Mucosa of stomach (tissue), 1 donor: ENCODE results near the gene FAM20A.
"Not testable (repeated sequence)": the region's sequence is repeated elsewhere in the genome, so short reads cannot be mapped to it uniquely, and the experiment has no call there.

Experiments
- H3K27me3 ChIP-seq: one replicate; pipeline ENCODE4 v1.7.0; 2013; ENCODE audit warnings: mild to moderate bottlenecking, low read length; ENCODE audit not compliant: control insufficient read depth, insufficient read depth
- H3K36me3 ChIP-seq: one replicate; pipeline ENCODE4 v1.7.0; 2013; ENCODE audit warnings: low read length; ENCODE audit not compliant: control insufficient read depth, insufficient read depth
- H3K4me1 ChIP-seq: one replicate; pipeline ENCODE4 v1.7.0; 2013; ENCODE audit warnings: mild to moderate bottlenecking, low read length; ENCODE audit not compliant: control insufficient read depth, insufficient read depth
- H3K4me3 ChIP-seq: one replicate; pipeline ENCODE4 v1.7.0; 2013; ENCODE audit warnings: low read length
- H3K9ac ChIP-seq: one replicate; pipeline ENCODE4 v1.7.0; 2013; ENCODE audit warnings: mild to moderate bottlenecking, low read length, moderate library complexity
- H3K9me3 ChIP-seq: one replicate; pipeline ENCODE4 v1.7.0; 2013; ENCODE audit warnings: mild to moderate bottlenecking, low read length, moderate library complexity; ENCODE audit not compliant: control insufficient read depth
- donor health status: Pancreatic carcinoma.

FAM20A gene

DNA sequence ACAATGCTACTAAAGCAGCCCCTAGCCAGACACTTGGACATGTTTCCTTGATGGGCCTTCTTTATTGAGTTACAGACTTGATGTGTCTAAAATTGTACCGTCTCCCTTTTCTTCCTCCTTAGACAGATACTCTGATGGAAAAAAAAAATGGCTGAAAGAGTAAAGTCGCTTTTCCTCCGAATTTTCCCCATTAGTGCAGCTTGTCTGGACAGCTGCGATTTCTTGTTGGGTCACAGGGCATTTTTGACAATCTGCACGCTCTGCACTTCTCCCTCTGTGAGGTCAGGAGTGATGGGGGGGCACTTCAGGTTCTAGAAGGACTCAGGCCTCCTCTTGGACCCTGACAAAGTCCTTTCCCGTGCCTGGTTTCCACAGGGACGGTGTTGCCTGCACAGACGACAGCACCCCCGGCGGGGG lies 89.9 kb downstream of the FAM20A start:
- Histone ChIP-seq H3K4me3 (peak overlapping the region; percentile 98), H3K27me3 (no peaks in the 10 kb centered on the region), H3K9me3 (no peaks in the 10 kb centered on the region), H3K9ac (peak overlapping the region; percentile 99), H3K4me1 (peaks cover 15% of the 10 kb centered on the region), H3K36me3 (no peaks in the 10 kb centered on the region)

DNA sequence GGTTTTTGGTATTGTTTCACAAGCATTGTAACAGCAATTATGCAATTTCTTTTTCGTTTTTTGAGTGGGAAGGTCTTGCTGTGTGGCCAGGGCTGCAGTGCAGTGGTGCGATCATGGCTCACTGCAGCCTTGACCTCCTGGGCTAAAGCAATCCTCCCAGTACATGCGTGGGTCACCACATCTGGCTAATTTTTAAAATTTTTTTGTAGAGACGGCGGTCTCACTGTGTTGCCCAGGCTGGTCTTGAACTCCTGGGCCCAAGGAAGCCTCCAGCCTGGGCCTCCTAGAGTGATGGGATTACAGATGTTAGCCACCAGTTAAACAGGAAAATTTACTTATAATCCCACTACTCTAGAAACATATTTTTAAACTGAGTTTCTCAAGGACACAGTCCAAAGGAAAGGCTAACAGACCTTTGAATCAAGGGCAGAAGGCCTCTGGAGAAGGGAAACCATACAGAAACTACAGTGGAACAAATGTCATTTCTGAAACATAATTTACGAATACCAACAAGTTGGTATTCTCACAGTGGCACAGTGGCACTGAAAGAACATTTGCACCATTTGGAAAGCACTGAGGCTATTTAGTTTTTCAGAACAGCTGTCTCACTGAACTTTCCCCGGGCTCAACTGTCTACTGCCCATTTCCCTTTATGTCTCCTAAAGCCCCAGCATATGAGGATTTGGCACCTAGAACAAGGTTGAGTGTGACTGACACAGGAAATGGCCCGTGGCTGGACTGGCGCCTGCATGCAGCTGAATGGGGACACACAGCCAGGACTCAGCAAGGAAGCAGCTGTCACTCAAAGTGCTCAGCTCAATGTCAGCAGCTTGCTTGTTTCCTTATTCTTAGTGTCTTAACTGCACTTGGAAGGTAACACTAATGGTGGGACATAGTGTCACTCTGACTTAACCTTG lies 91.8 kb downstream of the FAM20A start:
- Histone ChIP-seq H3K27me3 (no peaks in the 10 kb centered on the region), H3K9me3 (no peaks in the 10 kb centered on the region), H3K9ac (no peak overlapping the region), H3K36me3 (no peaks in the 10 kb centered on the region), H3K4me3 (no peak overlapping the region), H3K4me1 (peaks cover 10% of the 10 kb centered on the region)

DNA sequence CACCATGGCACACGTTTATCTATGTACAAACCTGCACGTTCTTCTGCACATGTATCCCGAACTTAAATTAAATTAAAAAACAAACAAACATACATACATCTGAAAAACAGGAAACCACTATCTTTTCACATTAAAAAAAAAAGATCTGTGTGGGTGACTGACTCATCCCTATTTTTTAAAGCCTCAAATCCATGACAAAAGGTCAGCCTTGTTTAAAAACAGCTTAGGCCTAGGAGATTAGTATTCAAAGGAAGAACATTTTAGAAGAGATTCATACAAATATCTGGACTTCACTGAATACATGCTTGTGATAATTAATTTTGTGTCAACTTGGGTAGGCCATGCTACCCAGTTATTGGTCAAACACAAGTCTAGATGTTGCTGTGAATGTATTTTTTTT lies 93.6 kb downstream of the FAM20A start:
- H3K36me3 ChIP-seq: no peaks in the 10 kb centered on the region
- no peaks in the 10 kb centered on the region for H3K9me3 ChIP-seq
- peaks cover 6% of the 10 kb centered on the region for H3K4me1 ChIP-seq
- no peaks in the 10 kb centered on the region for H3K27me3 ChIP-seq
- no peak overlapping the region for H3K9ac ChIP-seq
- H3K4me3 ChIP-seq: no peak overlapping the region

DNA sequence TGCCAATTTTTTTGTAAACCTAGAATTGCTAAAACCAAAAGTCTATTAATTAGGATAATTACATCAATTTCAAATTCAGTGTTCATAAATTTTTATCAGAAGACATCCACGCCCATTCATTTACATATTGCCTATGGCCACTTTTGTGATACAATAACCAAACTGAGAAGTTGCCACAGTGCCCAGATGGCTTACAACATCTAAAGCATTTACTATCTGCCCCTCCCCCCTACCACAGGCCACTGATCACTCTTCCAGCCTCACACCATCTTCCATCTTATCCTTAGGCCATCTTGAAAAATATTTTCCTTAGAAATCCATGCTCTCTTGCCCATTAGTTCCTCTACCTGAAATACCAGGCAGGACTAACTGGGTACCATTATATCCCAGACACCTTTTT lies 95.2 kb downstream of the FAM20A start:
- Histone ChIP-seq H3K9ac (no peak overlapping the region), H3K27me3 (no peaks in the 10 kb centered on the region), H3K9me3 (no peaks in the 10 kb centered on the region), H3K4me3 (no peak overlapping the region), H3K4me1 (peaks cover under 1% of the 10 kb centered on the region), H3K36me3 (no peaks in the 10 kb centered on the region)

GRCh38 chr17:68501074-68501473 lies 100.1 kb downstream of the FAM20A start:
- Histone ChIP-seq H3K4me1 (peaks cover 6% of the 10 kb centered on the region), H3K9ac (no peak overlapping the region)

GRCh38 chr17:68499587-68499986 lies 101.6 kb downstream of the FAM20A start:
- Histone ChIP-seq H3K27me3 (no peaks in the 10 kb centered on the region), H3K4me3 (no peak overlapping the region), H3K36me3 (no peaks in the 10 kb centered on the region), H3K9ac (no peak overlapping the region), H3K4me1 (peaks cover 6% of the 10 kb centered on the region), H3K9me3 (no peaks in the 10 kb centered on the region)

More at GRCh38 chr17:68501074-68501473, 100.1 kb downstream of the FAM20A start:
- H3K9me3 ChIP-seq: no peaks in the 10 kb centered on the region
- H3K27me3 ChIP-seq: no peaks in the 10 kb centered on the region
- H3K4me3 ChIP-seq: no peak overlapping the region
- H3K36me3 ChIP-seq: no peaks in the 10 kb centered on the region

DNA sequence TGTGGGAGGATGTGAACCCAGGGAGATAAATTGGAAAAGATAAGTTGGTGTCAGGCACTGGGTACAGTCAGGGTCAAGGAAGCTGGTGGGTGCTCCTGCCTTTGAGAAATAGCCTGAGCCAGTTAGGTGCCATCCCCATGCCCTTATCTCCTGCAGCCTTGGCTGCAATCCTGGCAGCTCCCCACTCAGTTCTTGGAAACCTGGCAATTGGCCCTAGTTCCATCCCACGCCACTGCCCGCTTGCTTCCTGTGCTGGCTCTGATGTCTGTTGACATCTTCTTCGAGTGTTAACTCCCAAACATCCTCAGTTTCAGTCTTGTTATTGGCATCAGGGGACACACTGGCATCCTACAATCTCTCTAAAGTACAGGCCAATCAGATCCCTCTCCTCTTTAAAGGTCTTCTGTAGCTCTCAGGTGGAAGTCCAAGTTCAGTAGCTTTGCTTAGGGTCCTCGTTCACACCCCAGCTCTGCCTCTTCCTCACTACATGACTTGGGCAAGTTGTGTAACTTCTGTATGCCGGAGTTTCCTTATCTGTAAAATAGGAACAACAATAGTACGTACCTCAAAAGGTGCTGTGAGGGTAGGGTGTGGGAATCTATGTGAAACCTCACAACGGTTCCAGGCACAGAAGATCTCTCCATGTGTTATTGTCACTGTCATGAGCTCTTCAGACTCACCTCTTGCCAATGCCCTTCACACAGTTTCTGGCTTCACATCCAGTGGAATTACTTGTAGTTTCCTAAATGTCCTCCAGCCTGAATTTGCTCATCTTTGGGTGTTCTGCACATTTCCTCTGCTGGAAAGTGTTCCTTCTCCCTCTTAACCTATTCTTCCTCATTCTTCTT lies 102.5 kb downstream of the FAM20A start:
- H3K9ac ChIP-seq: no peak overlapping the region
- H3K36me3 ChIP-seq: no peaks in the 10 kb centered on the region
- no peaks in the 10 kb centered on the region for H3K27me3 ChIP-seq
- no peak overlapping the region for H3K4me3 ChIP-seq
- H3K9me3 ChIP-seq: no peaks in the 10 kb centered on the region
- H3K4me1 ChIP-seq: peaks cover 6% of the 10 kb centered on the region

DNA sequence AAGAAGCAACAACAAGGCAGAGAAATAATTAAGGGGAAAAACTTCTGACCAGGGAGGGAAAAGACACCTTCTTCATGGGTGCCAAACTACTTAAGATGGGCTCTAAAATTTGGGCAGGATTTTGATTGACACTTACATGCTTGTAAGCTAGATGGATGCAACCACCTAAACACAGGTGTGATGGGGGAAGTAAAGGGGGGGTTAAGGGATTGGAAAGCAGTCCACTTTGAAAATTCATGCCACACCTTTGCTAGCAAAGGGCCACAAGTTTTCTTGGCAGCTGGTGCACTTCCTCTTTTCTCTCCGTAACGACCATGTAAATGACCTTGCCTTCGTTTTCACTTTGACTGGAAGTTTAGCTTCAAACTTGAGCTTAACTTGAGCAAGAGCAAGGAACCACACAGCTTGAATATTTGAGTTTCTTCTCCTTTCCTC lies 103.3 kb downstream of the FAM20A start:
- no peaks in the 10 kb centered on the region for H3K36me3 ChIP-seq
- H3K27me3 ChIP-seq: no peaks in the 10 kb centered on the region
- peaks cover 6% of the 10 kb centered on the region for H3K4me1 ChIP-seq
- H3K4me3 ChIP-seq: no peak overlapping the region
- H3K9me3 ChIP-seq: no peaks in the 10 kb centered on the region
- H3K9ac ChIP-seq: no peak overlapping the region

- Histone ChIP-seq H3K4me1 (peaks cover 6% of the 10 kb centered on the region), H3K4me3 (no peak overlapping the region), H3K27me3 (no peaks in the 10 kb centered on the region), H3K36me3 (no peaks in the 10 kb centered on the region), H3K9ac (no peak overlapping the region), H3K9me3 (no peaks in the 10 kb centered on the region)
Measured at GRCh38 chr17:68495081-68495480, 106.1 kb downstream of the FAM20A start.

- not testable (repeated sequence) for H3K4me3 ChIP-seq, H3K9ac ChIP-seq, H3K4me1 ChIP-seq
Measured at GRCh38 chr17:68492394-68493054, 108.6 kb downstream of the FAM20A start.

GRCh38 chr17:68491381-68492231 lies 109.6 kb downstream of the FAM20A start:
- H3K4me3 ChIP-seq: no peak overlapping the region
- H3K9ac ChIP-seq: no peak overlapping the region
- no peaks in the 10 kb centered on the region for H3K27me3 ChIP-seq
- no peaks in the 10 kb centered on the region for H3K9me3 ChIP-seq
- no peaks in the 10 kb centered on the region for H3K36me3 ChIP-seq
- H3K4me1 ChIP-seq: no peaks in the 10 kb centered on the region

More at GRCh38 chr17:68492394-68493054, 108.6 kb downstream of the FAM20A start:
- not testable (repeated sequence) for H3K9me3 ChIP-seq, H3K36me3 ChIP-seq, H3K27me3 ChIP-seq
